ENCODE data around the gene KDM2B. TPM values are rescaled to one million over a fixed set of nuclear protein-coding genes. Genes with fewer than 3 reads are reported as not detected.

Gene KDM2B
- total RNA-seq, 1 donor from 2014 or later: 14.1 TPM

- peak; percentile 81 for ATAC-seq
- DNase-seq: peak; percentile 92
- intact Hi-C loops (cut with micrococcal nuclease): no loop called here
Measured at GRCh38 chr12:121536054-121536898, 44.5 kb downstream of the KDM2B start.

GRCh38 chr12:121535150-121536053 lies 45.4 kb downstream of the KDM2B start:
- no peak for DNase-seq
- intact Hi-C loops (cut with micrococcal nuclease): no loop called here
- ATAC-seq: no peak

GRCh38 chr12:121534495-121535148 lies 46.2 kb downstream of the KDM2B start:
- intact Hi-C loops (cut with micrococcal nuclease): no loop called here
- ATAC-seq (no peak), DNase-seq (no peak)

- DNase-seq: no peak
- intact Hi-C loops (cut with micrococcal nuclease): no loop called here
- ATAC-seq: no peak
Measured at GRCh38 chr12:121533394-121534090, 47.3 kb downstream of the KDM2B start.

- ATAC-seq: no peak
- DNase-seq: no peak
- intact Hi-C loops (cut with micrococcal nuclease): no loop called here
Measured at GRCh38 chr12:121532503-121533393, 48.1 kb downstream of the KDM2B start.

- intact Hi-C loops (cut with micrococcal nuclease): no loop called here
- no peak for DNase-seq
- ATAC-seq: no peak
Measured at GRCh38 chr12:121531356-121531750, 49.5 kb downstream of the KDM2B start.

- ATAC-seq: peak; percentile 65
- DNase-seq: peak; percentile 84
- intact Hi-C loops (cut with micrococcal nuclease): no loop called here
Measured at GRCh38 chr12:121530600-121531355, 50.0 kb downstream of the KDM2B start.

GRCh38 chr12:121529184-121529583 lies 51.6 kb downstream of the KDM2B start:
- DNase-seq (no peak), ATAC-seq (no peak)
- intact Hi-C loops (cut with micrococcal nuclease): no loop called here

- no peak for ATAC-seq
- no peak for DNase-seq
- intact Hi-C loops (cut with micrococcal nuclease): no loop called here
Measured at GRCh38 chr12:121525411-121525810, 55.4 kb downstream of the KDM2B start.

GRCh38 chr12:121524196-121524916 lies 56.5 kb downstream of the KDM2B start:
- intact Hi-C loops (cut with micrococcal nuclease): no loop called here
- DNase-seq: no peak
- no peak for ATAC-seq

GRCh38 chr12:121523741-121524140 lies 57.1 kb downstream of the KDM2B start:
- no peak for DNase-seq
- intact Hi-C loops (cut with micrococcal nuclease): no loop called here
- ATAC-seq: no peak

- DNase-seq (peak; percentile 49), ATAC-seq (peak; percentile 45)
- intact Hi-C loops (cut with micrococcal nuclease): no loop called here
Measured at GRCh38 chr12:121522971-121523370, 57.9 kb downstream of the KDM2B start.

GRCh38 chr12:121520586-121521086 lies 60.2 kb downstream of the KDM2B start:
- intact Hi-C loops (cut with micrococcal nuclease): no loop called here
- DNase-seq: no peak
- ATAC-seq: peak; percentile 45

GRCh38 chr12:121520119-121520518 lies 60.7 kb downstream of the KDM2B start:
- DNase-seq: no peak
- intact Hi-C loops (cut with micrococcal nuclease): no loop called here
- ATAC-seq: no peak

GRCh38 chr12:121519227-121519626 lies 61.6 kb downstream of the KDM2B start:
- no peak for ATAC-seq
- intact Hi-C loops (cut with micrococcal nuclease): no loop called here
- no peak for DNase-seq

GRCh38 chr12:121518656-121519055 lies 62.2 kb downstream of the KDM2B start:
- intact Hi-C loops (cut with micrococcal nuclease): no loop called here
- DNase-seq (no peak), ATAC-seq (no peak)

Measured in left ventricle myocardium superior (tissue), 1 donor.